NOMO-1 (cell line): ENCODE results near the gene DDX54.
"Not testable (repeated sequence)": the region's sequence is repeated elsewhere in the genome, so short reads cannot be mapped to it uniquely, and the experiment has no call there.

Source experiments
- DNase-seq, 2 experiments: peaks; one replicate each; lab custom pipeline; 2025; ENCODE audit not compliant: unreplicated experiment in 2 of 2; lab: John Stamatoyannopoulos, UW

DDX54 gene

DNA sequence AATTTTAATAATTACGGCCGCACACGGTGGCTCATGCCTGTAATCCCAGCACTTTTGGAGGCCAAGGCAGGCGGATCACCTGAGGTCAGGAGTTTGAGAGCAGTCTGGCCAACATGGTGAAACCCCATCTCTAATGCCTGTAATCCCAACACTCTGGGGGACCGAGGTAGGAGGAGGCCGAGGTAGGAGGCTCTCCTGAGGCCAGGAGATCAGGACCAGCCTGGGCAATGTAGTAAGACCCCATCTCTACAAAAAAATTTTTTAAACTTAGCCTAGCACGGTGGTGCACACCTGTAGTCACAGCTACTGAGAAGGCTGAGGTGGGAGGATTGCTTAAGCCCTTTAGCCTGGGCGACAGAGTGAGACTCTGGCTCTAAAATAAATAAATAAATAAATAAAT, 41.3 kb downstream of the DDX54 start:
- DNase-seq, result no peak

DNA sequence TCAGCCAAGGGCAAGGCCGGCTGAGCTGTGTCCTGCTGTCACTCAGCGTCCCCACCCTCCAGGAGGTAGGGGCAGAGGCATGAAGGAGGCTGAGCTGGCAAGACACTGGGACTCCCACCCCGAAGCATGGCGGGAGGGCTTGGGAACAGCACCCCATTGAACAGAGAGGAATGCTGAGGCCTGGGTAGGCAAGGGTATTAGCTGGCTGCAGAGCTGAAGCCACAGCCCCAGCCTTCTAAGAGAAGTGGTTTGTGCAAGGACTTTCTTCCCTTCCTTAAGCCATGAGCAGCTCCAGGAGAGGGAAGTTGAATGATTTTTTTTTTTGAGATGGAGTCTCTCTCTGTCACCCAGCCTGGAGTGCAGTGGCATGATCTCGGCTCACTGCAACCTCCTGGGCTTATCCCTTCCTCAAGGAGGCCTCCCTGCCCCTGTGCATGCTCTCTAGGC, 42.4 kb downstream of the DDX54 start:
- peak in 1 of 2 experiments; percentile 52 for DNase-seq

DNA sequence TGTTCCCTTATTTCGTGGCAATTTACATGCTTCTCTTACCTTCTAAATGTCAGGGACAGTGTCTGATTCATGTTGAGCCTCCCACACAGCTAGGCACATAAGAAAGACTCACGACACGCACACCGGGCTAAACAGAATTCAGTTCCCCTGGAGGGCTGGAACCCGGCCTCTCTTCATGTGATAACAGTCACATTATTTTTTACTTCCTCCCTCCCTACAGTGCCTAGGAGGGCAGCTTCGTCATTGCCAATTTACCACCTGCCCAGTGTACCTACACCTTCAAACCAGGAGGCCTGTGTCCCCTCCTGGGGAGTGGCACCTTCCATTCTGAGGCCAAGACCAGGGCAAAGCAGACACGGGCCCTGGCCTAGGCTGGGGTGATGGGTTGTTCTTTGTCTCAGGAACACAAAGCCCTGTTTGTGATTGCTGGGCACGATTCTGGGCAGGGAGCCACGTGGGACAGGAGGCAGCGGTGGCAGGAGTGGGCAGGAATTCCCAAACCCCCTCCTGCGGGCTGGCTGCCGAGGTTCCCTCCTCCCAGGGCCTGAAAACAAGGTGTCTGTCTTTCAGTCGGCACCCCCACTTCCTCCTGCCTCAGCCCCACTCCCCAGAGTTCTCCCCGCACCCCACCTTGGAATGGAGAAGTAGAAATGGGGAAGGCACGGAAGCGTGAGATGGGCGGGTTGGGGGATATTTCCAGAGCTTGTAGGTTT, 42.9 kb downstream of the DDX54 start:
- peak; percentile 79 to 83 for DNase-seq

DNA sequence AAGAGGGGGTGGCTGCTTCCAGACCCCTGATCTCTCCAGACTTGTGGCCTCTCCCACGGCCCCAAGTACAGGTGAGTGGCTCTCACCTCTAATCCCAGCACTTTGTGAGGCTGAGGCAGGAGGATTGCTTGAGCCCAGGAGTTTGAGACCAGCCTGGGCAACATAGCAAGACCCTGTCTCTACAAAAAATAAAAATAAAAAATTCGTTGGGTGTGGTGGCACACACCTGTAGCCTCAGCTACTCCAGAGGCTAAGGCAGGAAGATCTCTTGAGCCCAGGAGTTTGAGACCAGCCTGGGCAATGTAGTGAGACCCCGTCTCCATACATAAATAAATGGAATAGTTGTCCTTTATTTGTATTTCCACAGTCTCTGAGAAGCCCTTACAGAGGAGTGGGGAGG, 43.6 kb downstream of the DDX54 start:
- DNase-seq, result not testable (repeated sequence)

DNA sequence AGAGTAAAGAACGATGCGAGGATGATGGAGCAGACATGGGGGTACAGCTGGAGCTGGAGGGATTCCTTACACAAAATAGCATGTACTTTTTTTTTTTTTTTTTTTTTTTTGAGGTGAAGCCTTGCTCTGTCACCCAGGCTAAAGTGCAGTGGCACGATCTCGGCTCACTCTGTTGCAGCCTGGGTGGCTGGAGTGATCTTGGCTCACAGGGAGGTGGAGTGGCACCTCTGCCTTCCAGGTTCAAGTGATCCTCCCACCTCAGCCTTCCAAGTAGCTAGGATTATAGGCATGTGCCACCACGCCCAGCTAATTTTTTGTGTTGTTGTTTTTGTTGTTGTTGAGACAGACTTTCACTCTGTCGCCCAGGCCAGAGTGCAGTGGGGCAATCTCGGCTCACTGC, 44.6 kb downstream of the DDX54 start:
- no peak for DNase-seq

DNA sequence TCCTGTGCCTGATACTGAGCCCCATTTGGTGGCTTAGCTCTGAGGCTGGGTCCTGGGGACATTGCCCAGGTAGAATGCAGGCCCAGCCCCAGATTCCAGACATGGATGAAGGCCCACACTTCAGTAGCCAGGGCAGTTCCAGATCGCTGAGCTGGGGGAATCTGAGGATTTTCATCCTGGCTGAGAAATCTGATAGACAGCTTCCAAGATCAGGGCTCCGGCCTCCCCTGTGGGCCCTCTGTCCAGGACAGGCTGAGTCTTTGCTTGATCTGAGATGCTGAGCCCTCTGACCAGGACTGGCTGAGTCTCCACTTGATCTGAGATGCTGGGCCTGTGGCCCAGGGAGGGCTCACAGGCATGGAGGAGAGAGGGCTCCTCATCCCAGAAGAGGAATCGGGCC, 46.5 kb downstream of the DDX54 start:
- no peak for DNase-seq

DNA sequence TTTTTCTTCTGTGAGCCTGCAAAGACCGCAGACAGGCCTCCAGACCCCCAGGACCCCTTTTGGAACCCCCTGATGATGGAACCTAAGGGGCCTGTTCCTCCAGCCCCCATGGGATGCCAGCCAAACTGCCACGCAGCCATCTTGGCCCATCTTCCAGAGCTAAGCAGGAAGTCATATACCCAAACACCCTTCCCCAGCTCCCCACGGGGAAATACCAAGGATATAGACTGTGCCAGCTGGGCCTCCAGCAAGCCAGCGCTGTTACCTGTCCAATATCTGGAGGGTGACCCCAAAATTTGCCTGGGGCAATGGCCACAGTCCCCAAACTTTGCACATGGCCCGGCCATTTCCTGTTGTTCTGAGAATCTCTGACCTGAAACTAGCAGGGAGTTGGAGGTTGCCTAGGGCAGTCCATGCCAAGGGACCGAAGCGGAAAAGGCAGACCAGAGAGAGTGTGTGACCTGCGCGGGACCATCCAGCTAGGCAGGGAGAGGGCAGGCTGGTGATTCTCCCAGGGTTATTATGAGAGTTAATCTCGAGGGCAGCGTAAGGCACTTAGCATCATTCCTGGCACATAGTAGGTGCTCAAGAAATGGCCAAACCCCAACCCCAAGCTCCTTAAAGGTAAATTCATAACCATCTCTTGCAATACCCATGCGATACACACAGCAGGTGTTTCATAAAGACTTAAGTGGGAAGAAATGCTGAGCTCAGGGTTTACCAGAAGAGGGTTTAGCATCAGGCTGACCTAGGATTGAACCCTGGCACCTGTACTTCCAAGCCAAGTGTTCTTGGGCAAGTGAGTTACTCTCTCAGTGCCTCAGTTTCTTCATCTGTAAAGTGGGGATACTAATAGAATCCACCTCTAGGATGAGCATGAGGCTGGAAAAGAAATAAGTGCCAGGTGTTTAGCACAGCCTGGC, 47.2 kb downstream of the DDX54 start:
- no peak for DNase-seq

DNA sequence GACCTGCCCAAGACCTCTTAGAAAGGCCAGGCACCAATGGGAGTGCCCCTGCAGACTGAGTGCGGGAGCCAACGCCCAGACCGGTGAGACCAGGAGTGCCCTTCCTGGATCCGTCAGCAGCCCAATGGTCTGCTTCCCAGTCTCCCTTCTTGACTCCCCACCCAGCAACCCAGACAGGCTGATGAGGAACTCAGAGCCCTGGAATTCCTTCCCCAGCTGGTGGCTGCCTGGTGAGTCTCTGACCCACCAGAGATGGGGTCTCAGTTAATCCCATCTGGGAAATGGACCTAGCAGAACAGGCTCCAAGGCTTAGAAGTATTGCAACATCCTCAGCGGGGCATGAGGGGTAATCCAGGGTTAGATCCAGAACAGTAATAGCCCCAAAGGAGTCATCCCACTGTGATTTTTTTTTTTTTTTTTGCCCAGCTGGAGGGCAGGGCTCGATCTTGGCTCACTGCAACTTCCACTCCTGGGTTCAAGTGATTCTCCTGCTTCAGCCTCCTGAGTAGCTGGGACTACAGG, 48.2 kb downstream of the DDX54 start:
- DNase-seq, result no peak

DNA sequence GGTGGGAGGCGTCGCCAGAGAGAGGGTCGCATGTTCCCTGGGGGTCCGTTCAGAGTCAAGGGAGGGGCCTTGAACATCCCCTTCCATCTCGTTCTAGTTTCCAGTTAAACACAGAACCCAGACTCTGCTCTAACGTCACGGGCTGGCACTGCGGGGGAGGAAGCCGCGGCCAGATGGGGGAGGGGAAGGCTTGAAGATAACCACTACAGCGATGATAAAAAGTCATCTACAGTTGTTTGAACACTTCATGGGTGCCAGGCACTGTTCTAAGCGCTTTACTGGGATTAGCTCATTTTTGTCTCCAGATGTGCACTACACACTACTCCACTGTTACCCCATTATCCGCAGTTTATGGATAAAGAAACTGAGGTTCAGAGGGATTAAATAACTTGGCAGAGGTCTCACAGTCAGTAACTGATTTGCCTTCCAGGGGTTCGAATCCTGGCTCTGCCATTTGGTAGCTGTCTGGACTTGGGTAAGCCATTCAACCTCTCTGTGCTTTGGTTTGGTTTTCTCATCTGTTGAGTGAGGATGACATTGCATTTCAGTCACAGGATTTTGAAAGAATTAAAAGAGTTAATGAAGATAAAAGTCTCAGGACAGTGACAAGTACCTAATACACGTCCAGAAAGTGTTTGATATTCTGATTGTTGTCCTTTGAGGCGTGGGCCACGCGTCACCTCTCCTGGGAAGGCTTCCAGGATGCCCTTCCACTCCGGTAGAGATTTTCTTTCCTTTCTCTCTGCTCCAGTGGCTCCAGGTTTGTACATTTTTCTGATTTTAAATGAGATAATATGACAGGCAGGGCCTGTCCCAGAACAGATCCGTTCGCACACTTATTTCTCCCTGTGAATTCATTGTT, 48.9 kb downstream of the DDX54 start:
- peak in 1 of 2 experiments; percentile 7 for DNase-seq

DNA sequence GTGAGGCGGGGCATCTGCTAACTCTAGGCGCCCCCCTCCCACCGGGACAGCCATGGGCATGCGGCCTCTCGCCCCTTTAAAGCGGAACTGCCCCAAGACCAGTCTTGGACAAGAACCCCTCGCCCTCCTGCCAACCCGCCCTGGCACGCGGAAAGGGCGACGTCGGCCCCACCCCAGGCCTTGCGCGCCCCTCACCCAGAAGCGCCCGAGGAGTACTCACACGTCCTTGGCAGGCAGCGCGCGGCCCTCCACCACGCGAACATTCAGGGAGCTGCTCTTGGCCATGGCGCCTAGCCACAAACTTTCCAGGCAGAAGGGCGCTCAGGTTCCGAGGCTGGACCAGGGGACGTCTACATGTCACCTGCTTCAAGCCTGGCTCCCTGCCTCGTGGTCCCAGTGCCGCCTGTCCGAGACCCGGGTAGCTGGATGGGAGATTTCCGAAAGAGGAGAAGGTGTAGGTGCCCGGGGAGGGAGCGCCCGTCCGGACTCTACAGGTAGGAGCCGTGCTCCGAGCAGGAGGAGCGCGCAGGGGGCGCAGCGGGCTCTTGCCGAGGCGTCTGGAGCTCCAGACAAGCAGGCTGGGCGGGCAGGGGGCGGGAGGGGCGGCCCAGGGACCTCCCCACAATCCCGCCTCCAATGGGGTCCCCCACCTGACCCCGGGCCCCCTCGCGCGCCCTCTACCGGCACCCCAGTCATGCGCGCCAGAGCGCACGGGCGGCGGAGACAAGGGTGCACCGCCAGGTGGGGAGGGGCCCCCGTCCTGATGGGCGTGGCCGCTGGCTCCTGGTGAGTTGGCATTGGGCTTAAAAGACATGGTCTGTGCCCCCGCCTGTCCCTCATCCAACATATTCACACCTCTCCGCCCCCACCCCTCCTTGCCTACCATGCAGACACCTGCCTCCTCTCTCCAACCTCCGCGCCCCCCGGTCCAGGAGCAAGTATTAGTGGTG, 49.8 kb downstream of the DDX54 start, which contains the start of gene RASAL1:
TSS of gene RASAL1 (minus strand) at position 584 of the 950 bp plus-strand sequence. CDS start at position 285, 299 bp downstream.
- no peak for DNase-seq

DNA sequence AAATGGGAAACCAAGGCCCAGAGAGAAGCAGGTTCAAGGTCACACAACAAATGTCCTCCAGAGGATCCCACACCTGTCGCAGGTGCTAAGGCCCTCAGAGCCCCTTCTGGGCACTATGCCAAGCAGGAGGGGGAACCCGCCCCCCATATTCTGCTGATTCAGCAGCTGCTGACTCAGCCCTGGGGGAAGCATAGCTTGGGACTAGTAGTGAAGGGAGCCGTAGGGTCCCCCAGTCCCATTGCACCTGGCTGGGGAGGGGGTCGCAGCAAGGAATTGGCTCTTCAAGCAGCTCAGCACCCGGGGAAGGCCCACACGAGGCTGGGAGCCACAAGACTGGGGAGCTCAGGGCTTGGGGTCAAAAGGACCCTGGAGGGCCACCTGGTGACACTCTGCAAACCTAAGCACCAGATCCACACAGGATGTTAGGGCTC, 50.7 kb downstream of the DDX54 start:
- no peak for DNase-seq

DNA sequence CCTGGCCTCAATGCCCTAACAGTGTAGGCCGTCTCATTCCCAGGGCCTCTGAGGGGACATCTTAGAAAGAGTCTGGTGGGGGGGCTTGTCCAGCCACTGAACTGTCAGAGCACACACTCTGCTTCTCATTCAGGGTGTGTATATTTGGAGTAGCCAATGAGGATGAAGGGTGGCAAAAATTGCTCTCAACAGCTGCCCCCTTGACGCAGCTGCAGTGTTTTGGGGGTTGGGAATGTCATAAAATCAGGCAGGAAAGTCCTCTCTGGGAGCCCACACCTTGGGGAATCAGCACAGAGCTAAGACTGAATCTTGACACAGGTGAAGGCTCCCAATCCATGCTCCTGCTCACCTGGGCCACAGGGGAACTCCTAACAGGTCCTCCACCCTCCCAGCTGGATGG, 51.2 kb downstream of the DDX54 start:
- no peak for DNase-seq

DNA sequence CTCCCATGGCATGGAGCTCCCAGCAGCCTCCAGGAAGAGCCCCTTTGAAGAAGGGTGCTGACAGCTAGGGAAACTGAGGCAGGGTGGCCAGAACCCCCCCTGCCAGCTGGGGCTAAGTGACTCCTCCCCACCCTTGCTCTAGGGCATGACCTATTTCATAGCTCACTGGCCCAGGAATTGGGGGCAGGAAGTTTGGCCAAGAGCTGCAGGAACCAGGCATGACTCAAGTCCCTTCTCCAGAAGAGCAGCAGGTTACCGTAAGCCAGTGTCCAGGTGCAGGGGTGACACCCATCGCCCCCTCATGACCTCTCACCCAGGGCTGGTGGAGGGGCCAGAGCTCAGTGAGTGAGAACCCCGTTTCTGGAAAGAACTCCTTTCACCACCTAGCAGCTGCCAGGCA, 51.6 kb downstream of the DDX54 start:
- no peak for DNase-seq

DNA sequence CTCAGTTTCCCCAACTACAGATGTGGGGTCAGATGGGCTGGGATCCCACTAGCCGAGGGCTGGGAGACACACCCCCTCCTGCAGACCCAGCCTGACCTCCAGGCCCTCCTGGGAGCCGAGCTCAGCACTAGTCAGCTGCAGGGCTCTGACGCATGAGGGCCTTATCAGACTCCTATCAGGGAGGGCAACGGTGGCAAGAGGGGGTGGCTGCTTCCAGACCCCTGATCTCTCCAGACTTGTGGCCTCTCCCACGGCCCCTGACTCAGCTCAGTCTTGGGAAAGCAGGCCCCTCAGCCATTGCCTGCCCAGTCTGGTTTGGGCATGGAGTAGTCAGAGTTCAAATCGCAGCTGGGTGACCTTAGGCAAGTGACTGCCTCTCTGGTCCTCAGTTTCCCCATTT, 52.2 kb downstream of the DDX54 start:
- DNase-seq, result no peak

DNA sequence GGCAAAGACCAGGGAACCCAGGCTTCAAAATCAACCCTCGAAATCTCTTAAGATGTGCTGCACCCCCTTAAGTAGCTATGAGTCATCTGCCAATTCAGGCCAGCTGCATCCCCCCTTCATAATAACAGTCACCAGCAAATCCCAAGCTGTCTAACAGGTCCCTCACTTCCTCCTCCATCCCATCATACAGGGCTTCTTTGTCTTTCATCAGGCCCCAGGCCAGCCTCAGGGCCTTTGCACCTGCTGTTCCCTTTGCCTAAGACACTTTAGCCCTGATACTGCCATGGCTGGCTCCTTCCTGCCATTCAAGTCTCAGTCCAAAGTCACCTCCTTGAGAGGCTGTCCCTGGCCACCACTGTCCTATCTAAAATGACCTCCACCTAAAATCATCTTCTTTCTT, 53.7 kb downstream of the DDX54 start:
- no peak for DNase-seq

DNA sequence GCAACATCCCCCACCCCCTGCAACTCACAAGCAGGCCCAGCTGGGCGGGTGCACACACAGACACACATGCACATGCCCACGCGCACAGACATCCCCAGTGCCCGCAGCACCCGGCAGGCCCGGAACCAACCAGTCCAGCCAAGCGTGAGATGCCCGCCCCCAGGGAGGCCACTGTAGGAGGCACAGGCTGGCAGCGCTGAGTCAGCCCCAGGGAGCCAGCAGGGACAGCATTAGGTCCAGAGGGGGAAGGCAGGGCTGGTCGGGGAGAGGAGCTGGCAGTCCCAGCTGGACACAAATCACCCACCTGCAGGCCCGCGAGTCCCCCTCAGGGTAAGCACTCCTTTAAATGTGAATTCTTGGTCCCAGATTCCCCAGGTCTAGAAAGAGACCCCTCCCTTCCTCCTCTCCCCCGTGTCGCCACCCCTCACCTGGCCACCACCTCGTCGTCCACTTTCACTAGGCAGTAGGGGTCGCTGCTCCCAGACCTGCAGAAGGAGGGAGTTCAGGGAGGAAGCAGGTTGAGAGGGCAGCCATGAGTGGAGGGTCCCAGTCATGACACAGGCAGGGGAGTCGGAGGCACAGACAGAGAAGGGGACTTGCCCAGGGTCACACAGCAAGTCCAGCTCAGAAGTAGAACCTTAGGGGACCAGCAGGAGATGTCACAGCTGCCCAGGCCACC, 54.7 kb downstream of the DDX54 start:
- no peak for DNase-seq

DNA sequence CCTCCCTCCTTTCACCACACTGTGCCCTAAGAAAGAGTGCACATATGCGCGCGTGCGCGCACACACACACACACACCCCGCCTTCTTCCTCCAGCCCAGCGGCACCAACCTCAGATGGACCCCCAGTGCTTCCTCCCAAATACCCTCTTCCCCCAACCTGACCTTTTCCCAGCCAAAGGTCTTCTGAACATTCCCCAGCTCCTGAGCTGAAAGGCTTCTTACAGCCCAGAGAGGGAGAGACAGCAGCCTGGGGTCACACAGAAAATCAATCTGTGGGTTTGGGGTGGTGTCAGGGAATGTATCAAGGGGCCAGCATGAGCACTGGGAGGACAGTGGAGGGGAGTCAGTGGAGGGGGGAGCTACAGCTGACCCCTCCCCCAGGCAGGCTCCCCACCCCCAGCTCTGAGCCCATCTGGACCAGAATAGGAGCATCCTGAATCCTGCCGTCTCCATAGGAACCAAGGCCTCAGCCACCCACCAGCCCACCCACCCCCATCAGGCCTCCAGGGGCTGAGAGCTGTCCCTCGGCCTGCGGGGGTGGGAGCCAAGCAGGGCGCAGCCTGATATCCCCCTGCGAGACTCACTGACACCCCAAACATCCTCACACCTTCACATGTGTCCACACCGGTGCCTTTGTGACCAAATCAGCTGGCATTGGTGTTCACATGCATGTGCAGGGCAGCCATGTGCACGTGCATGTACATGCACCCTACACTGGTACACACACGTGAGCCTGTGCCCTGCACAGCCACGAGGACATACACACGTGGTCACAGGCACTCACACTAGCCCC, 55.4 kb downstream of the DDX54 start:
- no peak for DNase-seq
